ENCODE results near the gene SLC25A10. TPM values are rescaled to one million over a fixed set of nuclear protein-coding genes. Genes with fewer than 3 reads are reported as not detected.

Gene SLC25A10
- total and polyA plus RNA-seq, 2 of the 8 experiments (the other 6 are each of a cell fraction or from before 2014, with no cell fraction given), result 22.2 to 43.0 TPM

- TF ChIP-seq, protein P1, sequence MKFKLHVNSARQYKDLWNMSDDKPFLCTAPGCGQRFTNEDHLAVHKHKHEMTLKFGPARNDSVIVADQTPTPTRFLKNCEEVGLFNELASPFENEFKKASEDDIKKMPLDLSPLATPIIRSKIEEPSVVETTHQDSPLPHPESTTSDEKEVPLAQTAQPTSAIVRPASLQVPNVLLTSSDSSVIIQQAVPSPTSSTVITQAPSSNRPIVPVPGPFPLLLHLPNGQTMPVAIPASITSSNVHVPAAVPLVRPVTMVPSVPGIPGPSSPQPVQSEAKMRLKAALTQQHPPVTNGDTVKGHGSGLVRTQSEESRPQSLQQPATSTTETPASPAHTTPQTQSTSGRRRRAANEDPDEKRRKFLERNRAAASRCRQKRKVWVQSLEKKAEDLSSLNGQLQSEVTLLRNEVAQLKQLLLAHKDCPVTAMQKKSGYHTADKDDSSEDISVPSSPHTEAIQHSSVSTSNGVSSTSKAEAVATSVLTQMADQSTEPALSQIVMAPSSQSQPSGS (IDR thresholded peaks at IDR 0.05; ENCODE audit: low read length), result no peak
Observed at GRCh38 chr17:81693509-81694210, 18.4 kb upstream of the SLC25A10 start (continued).

Measured in H1 (cell line).